HL-60 (cell line): ENCODE results near the gene PPP1R16B.

Source experiments
- DNase-seq, 2 experiments: peaks; one replicate each; pipeline ENCODE4 v3.0.0-alpha.2; 2010 to 2020; ENCODE audit warnings: low read depth in 1 of 2, low spot score in 1 of 2
- H3K27ac ChIP-seq: fragments of 250-450 bp; sonication (Bioruptor Pico); replicated peaks from 2 replicates; pipeline ENCODE4 v1.5.1; 2020; ENCODE audit warnings: mild to moderate bottlenecking, moderate library complexity
- H3K27me3 ChIP-seq: fragments of 250-450 bp; sonication (Bioruptor Pico); 2 replicates; pipeline ENCODE4 v1.5.1; 2021; ENCODE audit warnings: mild to moderate bottlenecking, moderate library complexity; ENCODE audit not compliant: insufficient read depth, poor library complexity, severe bottlenecking
- H3K4me3 ChIP-seq: replicated peaks from 2 replicates; pipeline ENCODE4 v1.5.1; 2011; ENCODE audit warnings: mild to moderate bottlenecking, control low read depth, low read length; ENCODE audit not compliant: insufficient read depth
- CTCF ChIP-seq: IDR thresholded peaks from one replicate; pipeline ENCODE4 v1.5.1; 2011; ENCODE audit warnings: low read length, control low read depth, inconsistent platforms; ENCODE audit not compliant: insufficient read depth
- GABPA ChIP-seq: IDR thresholded peaks from 2 replicates; pipeline ENCODE4 v1.6.1; 2012; ENCODE audit warnings: low read depth
- POLR2AphosphoS5 ChIP-seq: IDR thresholded peaks from 2 replicates; pipeline ENCODE4 v1.6.1; 2012; ENCODE audit warnings: low read depth
- SPI1 ChIP-seq: IDR thresholded peaks from 2 replicates; pipeline ENCODE4 v1.6.1; 2012; ENCODE audit warnings: low read depth, mild to moderate bottlenecking, borderline replicate concordance
- TF ChIP-seq, protein P1 (sequence below): IDR thresholded peaks from 2 replicates; pipeline ENCODE4 v1.6.1; 2012; ENCODE audit warnings: low read depth; ENCODE audit not compliant: insufficient replicate concordance

The PPP1R16B gene

GRCh38 chr20:38951611-38952010, 146.1 kb downstream of the PPP1R16B start:
- Histone ChIP-seq H3K27me3 (no peaks in the 10 kb centered on the region), H3K4me3 (no peak overlapping the region), H3K27ac (no peak overlapping the region)
- DNase-seq, result no peak
- TF ChIP-seq, protein P1, sequence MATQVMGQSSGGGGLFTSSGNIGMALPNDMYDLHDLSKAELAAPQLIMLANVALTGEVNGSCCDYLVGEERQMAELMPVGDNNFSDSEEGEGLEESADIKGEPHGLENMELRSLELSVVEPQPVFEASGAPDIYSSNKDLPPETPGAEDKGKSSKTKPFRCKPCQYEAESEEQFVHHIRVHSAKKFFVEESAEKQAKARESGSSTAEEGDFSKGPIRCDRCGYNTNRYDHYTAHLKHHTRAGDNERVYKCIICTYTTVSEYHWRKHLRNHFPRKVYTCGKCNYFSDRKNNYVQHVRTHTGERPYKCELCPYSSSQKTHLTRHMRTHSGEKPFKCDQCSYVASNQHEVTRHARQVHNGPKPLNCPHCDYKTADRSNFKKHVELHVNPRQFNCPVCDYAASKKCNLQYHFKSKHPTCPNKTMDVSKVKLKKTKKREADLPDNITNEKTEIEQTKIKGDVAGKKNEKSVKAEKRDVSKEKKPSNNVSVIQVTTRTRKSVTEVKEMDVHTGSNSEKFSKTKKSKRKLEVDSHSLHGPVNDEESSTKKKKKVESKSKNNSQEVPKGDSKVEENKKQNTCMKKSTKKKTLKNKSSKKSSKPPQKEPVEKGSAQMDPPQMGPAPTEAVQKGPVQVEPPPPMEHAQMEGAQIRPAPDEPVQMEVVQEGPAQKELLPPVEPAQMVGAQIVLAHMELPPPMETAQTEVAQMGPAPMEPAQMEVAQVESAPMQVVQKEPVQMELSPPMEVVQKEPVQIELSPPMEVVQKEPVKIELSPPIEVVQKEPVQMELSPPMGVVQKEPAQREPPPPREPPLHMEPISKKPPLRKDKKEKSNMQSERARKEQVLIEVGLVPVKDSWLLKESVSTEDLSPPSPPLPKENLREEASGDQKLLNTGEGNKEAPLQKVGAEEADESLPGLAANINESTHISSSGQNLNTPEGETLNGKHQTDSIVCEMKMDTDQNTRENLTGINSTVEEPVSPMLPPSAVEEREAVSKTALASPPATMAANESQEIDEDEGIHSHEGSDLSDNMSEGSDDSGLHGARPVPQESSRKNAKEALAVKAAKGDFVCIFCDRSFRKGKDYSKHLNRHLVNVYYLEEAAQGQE, result no peak
- TF ChIP-seq POLR2AphosphoS5 (no peak), GABPA (no peak), CTCF (no peak), SPI1 (no peak)

- Histone ChIP-seq H3K4me3 (no peak overlapping the region), H3K27me3 (no peaks in the 10 kb centered on the region), H3K27ac (no peak overlapping the region)
- TF ChIP-seq POLR2AphosphoS5 (no peak), SPI1 (no peak), CTCF (no peak), GABPA (no peak)
- TF ChIP-seq, protein P1, result no peak
- no peak for DNase-seq
Observed at GRCh38 chr20:38952153-38952552, 146.7 kb downstream of the PPP1R16B start.

- TF ChIP-seq SPI1 (no peak), POLR2AphosphoS5 (no peak), CTCF (no peak), GABPA (no peak)
- TF ChIP-seq, protein P1, result no peak
- Histone ChIP-seq H3K27me3 (no peaks in the 10 kb centered on the region), H3K27ac (no peak overlapping the region), H3K4me3 (no peak overlapping the region)
- DNase-seq, result no peak
Observed at GRCh38 chr20:38953630-38954340, 148.3 kb downstream of the PPP1R16B start.
